Fibroblast of lung (primary cell): ENCODE data around the gene GLRA2. TPM values are rescaled to one million over a fixed set of nuclear protein-coding genes. Genes with fewer than 3 reads are reported as not detected.
A peak's percentile ranks its signal among the peaks of the same experiment; 100 is the strongest.

Experiments used
- DNase-seq, 2 donors: peaks; one replicate each; pipeline versions ENCODE4 v3.0.0 to v3.0.0-alpha.2; 2010; ENCODE audit warnings: low read depth in 2 of 2
- H2AFZ ChIP-seq: 2 replicates; pipeline ENCODE4 v1.5.1; 2012; ENCODE audit warnings: low read length, control low read depth, inconsistent platforms
- H3K27ac ChIP-seq: 2 replicates; pipeline ENCODE4 v1.5.1; 2011; ENCODE audit warnings: low read length, control low read depth; ENCODE audit not compliant: insufficient read depth
- H3K27me3 ChIP-seq: 2 replicates; pipeline ENCODE4 v1.5.1; 2011; ENCODE audit warnings: mild to moderate bottlenecking, low read length; ENCODE audit not compliant: control insufficient read depth, insufficient read depth
- H3K36me3 ChIP-seq: 2 replicates; pipeline ENCODE4 v1.5.1; 2011; ENCODE audit warnings: low read length; ENCODE audit not compliant: control insufficient read depth, insufficient read depth
- H3K4me1 ChIP-seq: 2 replicates; pipeline ENCODE4 v1.5.1; 2011; ENCODE audit warnings: low read length; ENCODE audit not compliant: control insufficient read depth, insufficient read depth; ENCODE audit errors: extremely low read depth
- H3K4me2 ChIP-seq: 2 replicates; pipeline ENCODE4 v1.5.1; 2011; ENCODE audit warnings: low read length, control low read depth; ENCODE audit not compliant: insufficient read depth; ENCODE audit errors: extremely low read depth
- H3K4me3 ChIP-seq, 4 experiments: fragments of 200-600 bp in 1 of 4; sonication (generic) in 1 of 4; replicated peaks in 1 of 4; 2 replicates each; pipeline ENCODE4 v1.5.1; 2011 to 2016; ENCODE audit warnings: low read length in 4 of 4, low read depth in 3 of 4, mild to moderate bottlenecking in 3 of 4, control low read depth in 2 of 4, inconsistent platforms in 1 of 4, mixed read lengths in 1 of 4; ENCODE audit not compliant: insufficient read depth in 1 of 4; ENCODE audit errors: control extremely low read depth in 1 of 4
- H3K79me2 ChIP-seq: 2 replicates; pipeline ENCODE4 v1.5.1; 2012; ENCODE audit warnings: mild to moderate bottlenecking, low read length, inconsistent platforms; ENCODE audit not compliant: control insufficient read depth, insufficient read depth
- H3K9ac ChIP-seq: 2 replicates; pipeline ENCODE4 v1.5.1; 2011; ENCODE audit warnings: mild to moderate bottlenecking, low read length, control low read depth; ENCODE audit not compliant: insufficient read depth
- H3K9me3 ChIP-seq: 2 replicates; pipeline ENCODE4 v1.5.1; 2012; ENCODE audit warnings: low read depth, low read length; ENCODE audit not compliant: control insufficient read depth, insufficient read depth
- H4K20me1 ChIP-seq: 2 replicates; pipeline ENCODE4 v1.5.1; 2011; ENCODE audit warnings: low read length; ENCODE audit not compliant: control insufficient read depth, insufficient read depth; ENCODE audit errors: extremely low read depth
- EZH2 ChIP-seq: IDR thresholded peaks from 2 replicates; pipeline ENCODE4 v1.5.1; 2012; ENCODE audit warnings: low read length, control low read depth, mild to moderate bottlenecking; ENCODE audit errors: missing control alignments
- polyA plus RNA-seq, 2 donors: library from polyadenylated mRNA; depleted of rRNA in 1 of 2; stranded (reverse) in 1 of 2; unstranded in 1 of 2; fragments of >200 nt; gene quantifications; 2 replicates each; pipeline ENCODE4 v1.2.1, GENCODE V29; 2011 to 2012; ENCODE audit warnings: missing spikeins in 1 of 2
- total RNA-seq: library from RNA; depleted of rRNA; stranded (reverse); fragments of >200 nt; gene quantifications from 2 replicates; pipeline ENCODE4 v1.2.1, GENCODE V29; 2014
- TF ChIP-seq, protein P1 (sequence below), 2 donors: IDR thresholded peaks in 1 of 2; conservative IDR thresholded peaks in 1 of 2; 1 replicate in 1 of 2; 2 replicates in 1 of 2; pipeline ENCODE4 v1.5.1; 2011 to 2012; ENCODE audit warnings: low read length in 2 of 2, control low read depth in 1 of 2, inconsistent platforms in 1 of 2, low read depth in 1 of 2, mild to moderate bottlenecking in 1 of 2

GLRA2 gene
- total and polyA plus RNA-seq, 2 donors (not counting 1 experiment from before 2014, with no cell fraction given): not detected

DNA sequence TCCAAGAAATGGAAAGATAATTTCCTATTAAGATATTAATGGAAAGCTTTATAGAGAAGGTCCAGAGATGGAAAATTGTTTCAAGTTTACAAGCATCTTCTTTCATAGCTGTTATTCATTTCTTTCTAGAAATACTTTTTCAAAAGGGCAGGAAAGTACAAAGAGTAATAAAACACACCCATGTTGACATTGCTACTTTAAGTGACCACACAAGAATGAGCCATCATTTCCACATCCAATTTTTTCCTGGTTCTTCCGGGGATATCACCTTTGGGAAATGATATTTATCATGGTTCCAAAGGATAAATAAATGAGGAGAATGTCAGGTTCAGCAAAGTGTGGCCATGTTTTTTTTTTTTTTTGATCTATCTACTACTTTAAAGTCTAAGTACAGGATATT is 4.5 kb downstream of the GLRA2 start:
- H3K27ac ChIP-seq: no peak overlapping the region
- H3K9ac ChIP-seq: no peak overlapping the region
- H3K4me3 ChIP-seq: no peak overlapping the region
- no peaks in the 10 kb centered on the region for H3K4me1 ChIP-seq
- H2AFZ ChIP-seq: no peak overlapping the region
- H3K79me2 ChIP-seq: no peaks in the 10 kb centered on the region
- no peak for DNase-seq
- TF ChIP-seq EZH2: no peak
- TF ChIP-seq, protein P1, sequence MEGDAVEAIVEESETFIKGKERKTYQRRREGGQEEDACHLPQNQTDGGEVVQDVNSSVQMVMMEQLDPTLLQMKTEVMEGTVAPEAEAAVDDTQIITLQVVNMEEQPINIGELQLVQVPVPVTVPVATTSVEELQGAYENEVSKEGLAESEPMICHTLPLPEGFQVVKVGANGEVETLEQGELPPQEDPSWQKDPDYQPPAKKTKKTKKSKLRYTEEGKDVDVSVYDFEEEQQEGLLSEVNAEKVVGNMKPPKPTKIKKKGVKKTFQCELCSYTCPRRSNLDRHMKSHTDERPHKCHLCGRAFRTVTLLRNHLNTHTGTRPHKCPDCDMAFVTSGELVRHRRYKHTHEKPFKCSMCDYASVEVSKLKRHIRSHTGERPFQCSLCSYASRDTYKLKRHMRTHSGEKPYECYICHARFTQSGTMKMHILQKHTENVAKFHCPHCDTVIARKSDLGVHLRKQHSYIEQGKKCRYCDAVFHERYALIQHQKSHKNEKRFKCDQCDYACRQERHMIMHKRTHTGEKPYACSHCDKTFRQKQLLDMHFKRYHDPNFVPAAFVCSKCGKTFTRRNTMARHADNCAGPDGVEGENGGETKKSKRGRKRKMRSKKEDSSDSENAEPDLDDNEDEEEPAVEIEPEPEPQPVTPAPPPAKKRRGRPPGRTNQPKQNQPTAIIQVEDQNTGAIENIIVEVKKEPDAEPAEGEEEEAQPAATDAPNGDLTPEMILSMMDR (conservative IDR thresholded peaks at IDR 0.05 in 1 of 2, IDR thresholded peaks at IDR 0.05 in 1 of 2; ENCODE audit: low read depth in 1 of 2, low read length in 2 of 2): no peak
- H4K20me1 ChIP-seq: no peaks in the 10 kb centered on the region
- H3K9me3 ChIP-seq: no peaks in the 10 kb centered on the region
- H3K4me2 ChIP-seq: no peak overlapping the region
- H3K36me3 ChIP-seq: no peaks in the 10 kb centered on the region
- no peaks in the 10 kb centered on the region for H3K27me3 ChIP-seq

DNA sequence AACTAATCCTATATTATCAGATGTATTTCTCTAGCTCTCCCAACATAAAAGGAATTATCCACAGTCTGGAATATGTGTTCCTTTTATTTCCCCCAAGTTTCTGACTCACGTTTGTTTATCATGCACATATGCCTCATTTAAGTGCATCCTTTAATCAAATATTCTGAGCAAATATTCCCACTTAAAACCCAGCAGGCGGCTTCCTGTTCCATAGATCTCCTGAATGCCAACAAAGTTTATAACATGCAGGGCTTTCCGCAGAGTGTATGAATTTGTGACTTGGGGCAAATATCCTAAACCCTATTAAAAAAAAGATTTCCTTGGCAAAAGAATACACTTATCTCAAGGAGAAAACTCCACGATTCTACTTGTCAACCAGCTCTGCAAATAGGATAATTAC is 16.9 kb downstream of the GLRA2 start:
- Histone ChIP-seq H3K36me3 (no peaks in the 10 kb centered on the region), H3K27ac (no peak overlapping the region), H4K20me1 (no peaks in the 10 kb centered on the region), H2AFZ (no peak overlapping the region), H3K4me1 (no peaks in the 10 kb centered on the region), H3K79me2 (no peaks in the 10 kb centered on the region), H3K4me3 (no peak overlapping the region), H3K9me3 (no peaks in the 10 kb centered on the region), H3K27me3 (no peaks in the 10 kb centered on the region), H3K9ac (no peak overlapping the region), H3K4me2 (no peak overlapping the region)
- TF ChIP-seq, protein P1 (conservative IDR thresholded peaks at IDR 0.05 in 1 of 2, IDR thresholded peaks at IDR 0.05 in 1 of 2; ENCODE audit: low read depth in 1 of 2, low read length in 2 of 2): no peak
- no peak for TF ChIP-seq EZH2
- no peak for DNase-seq

DNA sequence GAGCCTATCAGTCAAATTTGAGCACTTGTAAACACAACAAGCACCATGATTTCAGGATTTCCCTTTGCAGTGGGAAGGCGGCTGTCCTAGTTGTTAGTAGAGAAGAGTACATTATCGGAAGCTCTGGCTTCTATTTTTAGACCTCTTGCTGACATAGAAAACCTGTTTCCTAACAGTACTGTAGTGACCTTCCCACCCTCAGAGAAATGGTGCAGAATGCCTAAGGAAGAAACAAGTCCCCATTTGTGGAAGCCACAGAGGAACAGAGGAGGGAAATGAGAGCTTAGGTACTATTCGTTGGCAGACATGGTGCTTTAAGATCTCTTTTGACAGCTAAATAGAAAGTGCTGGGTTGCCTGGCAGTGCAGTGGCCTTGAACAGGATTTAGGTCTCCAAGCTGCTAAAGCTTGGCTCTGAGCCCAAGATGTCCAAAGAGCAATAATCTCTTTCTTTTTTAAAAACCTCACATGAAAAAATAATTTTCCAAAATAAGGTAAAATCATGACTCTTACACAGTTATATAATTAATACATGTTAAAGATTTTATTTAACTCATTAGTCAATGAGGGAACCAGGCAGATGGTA is 24.9 kb downstream of the GLRA2 start:
- no peak for TF ChIP-seq EZH2
- TF ChIP-seq, protein P1 (conservative IDR thresholded peaks at IDR 0.05 in 1 of 2, IDR thresholded peaks at IDR 0.05 in 1 of 2; ENCODE audit: low read depth in 1 of 2, low read length in 2 of 2): no peak
- Histone ChIP-seq H3K4me2 (no peak overlapping the region), H3K79me2 (no peaks in the 10 kb centered on the region), H2AFZ (no peak overlapping the region), H3K9ac (no peak overlapping the region), H3K27ac (no peak overlapping the region), H3K27me3 (no peaks in the 10 kb centered on the region), H4K20me1 (no peaks in the 10 kb centered on the region), H3K9me3 (no peaks in the 10 kb centered on the region), H3K4me3 (no peak overlapping the region), H3K4me1 (no peaks in the 10 kb centered on the region), H3K36me3 (no peaks in the 10 kb centered on the region)
- peak in 1 of 2 donors; percentile 0 for DNase-seq
